GM18520 (cell line): Measurements from ENCODE around the gene GRB10.

Experiments
- ATAC-seq: cut with Tn5 transposase; IDR thresholded peaks from one replicate; pipeline ENCODE4 v1.9.1; 2021; ENCODE audit not compliant: unreplicated experiment

The GRB10 gene

DNA sequence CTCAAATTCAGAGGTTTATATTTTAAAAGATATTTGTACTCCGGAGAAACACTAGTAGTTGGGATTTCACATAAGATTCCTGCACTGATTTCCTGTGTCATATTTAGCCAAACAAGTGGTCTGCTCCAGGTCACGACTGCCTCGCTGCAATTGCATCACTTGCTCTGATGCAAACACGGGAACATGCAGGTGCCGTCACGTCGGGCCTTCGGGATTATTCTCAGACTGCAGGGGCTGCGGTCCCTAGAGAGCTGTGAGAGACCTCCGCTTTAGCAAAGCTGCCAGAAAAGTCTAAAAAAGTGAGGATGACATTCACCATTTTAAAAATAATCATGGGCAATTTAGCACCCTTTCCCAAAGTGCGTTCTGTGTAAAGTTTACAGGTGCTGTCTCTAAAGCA, 124.0 kb downstream of the GRB10 start:
- ATAC-seq = no peak

DNA sequence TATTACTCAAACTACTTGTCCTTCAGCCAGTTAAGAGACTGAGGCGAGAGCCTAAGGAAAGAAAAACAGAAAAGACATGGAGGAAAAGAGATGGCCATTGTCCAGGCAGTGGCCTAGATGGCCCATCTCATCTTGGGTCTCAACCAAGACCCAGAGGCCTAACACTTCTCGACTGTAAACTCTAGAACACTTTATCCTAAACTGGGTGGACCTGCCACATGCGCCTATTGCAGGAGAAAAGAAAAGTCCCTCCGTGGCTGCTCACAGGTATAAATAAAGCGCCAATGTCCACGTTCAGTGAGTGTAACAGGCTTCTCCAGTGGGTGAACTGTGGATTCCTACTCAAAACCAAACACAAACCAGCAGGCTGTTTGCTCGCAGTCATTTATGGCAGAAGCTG, 124.8 kb downstream of the GRB10 start:
- no peak for ATAC-seq

GRCh38 chr7:50657341-50657873, 125.3 kb downstream of the GRB10 start:
- ATAC-seq = no peak

- ATAC-seq = no peak
These were observed 126.4 kb downstream of the GRB10 start for GRCh38 chr7:50656141-50656895.

GRCh38 chr7:50655490-50655889, 127.2 kb downstream of the GRB10 start:
- ATAC-seq = no peak

- no peak for ATAC-seq
These were observed 127.7 kb downstream of the GRB10 start for GRCh38 chr7:50655020-50655419.

DNA sequence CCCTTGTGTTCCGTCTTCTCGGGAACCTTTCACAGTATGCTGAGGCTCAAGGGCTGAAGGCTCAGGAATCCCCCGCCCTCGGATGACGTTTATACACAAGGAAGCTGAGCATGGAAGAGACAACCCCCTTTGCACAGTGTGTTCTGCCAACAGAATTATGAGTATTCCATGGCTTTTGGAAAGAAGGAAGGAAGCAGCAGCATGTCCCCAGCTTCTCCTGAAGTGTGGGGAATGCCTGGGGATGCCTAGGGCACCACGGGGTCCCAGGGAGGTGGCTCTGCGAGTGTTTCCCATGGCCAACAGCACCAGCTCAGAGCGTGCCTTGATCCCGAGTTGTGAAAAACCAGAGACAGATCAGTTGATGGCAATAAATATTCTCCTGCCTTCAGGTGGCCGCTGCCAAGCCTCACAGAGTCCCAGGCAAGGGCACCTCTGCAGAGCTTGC, 128.7 kb downstream of the GRB10 start:
- ATAC-seq = no peak

DNA sequence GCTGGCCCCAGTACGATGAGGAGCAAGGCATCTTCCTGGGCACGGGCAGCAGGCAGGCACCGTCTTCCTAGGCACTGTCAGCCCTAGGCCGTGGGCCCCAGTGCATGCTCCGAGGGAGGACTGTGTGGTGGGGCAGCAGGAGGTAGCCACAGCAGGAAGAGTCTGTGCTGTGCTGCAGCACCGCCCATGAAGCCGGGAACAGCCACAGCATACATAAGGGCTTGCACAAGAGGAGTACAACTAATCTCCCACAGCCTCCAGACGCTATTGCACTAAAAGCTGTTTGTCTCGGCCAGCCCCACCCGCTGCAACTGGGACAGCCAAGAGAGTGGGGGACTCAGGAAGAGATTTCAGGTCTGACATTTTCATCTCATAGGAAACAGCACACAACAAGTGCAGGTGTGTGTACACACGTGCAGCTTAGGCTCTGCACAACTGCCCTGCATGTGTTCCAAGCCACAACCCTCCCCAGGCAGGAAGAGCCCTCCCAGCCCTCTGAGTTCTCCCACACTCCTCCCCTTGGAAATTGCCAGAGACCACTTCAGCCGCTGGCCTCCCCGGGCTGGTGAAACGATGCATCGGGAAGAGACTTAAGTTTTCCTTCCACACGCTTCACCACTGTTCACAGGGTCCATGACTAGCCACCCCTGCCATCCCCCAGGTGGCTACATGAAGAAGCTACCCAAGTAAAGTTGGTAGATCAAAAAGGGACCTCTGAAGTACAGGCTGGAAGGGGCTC, 129.4 kb downstream of the GRB10 start:
- ATAC-seq = no peak

GRCh38 chr7:50652400-50653125, 130.1 kb downstream of the GRB10 start:
- no peak for ATAC-seq

- ATAC-seq = no peak
These were observed 131.3 kb downstream of the GRB10 start for GRCh38 chr7:50651271-50651989.

DNA sequence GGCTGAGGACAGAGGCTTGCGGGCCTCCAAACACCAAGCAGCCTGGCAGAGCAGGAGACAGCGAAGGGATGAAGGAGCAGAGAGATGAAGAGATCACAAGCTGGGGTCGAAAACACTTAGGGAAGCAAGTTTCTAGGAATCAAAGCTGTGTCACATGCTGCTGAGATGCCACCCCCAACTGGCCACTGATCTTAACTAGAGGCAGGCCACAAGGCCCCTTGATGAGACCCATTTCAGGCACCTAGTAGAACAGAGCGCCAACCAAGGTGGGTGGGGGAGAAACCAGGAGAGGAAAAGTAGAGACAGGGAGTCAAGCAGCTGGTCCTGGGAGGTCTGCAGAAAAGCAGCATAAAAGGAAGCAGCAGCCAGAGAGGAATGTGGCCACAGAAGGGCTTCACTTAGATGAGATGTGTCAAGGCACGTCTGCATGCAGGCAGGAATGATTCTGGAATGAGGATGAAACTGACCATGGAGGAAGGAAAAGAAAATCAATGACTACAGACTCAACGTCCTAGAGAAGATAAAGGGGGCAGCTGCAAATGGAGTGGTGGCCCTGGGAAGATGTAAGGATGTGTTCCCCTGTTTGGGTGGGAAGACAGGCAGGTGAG, 132.5 kb downstream of the GRB10 start:
- ATAC-seq = no peak

GRCh38 chr7:50649259-50649885, 133.3 kb downstream of the GRB10 start:
- no peak for ATAC-seq

GRCh38 chr7:50648570-50649169, 134.0 kb downstream of the GRB10 start:
- ATAC-seq = no peak

- ATAC-seq = no peak
These were observed 134.6 kb downstream of the GRB10 start for GRCh38 chr7:50648076-50648475.

GRCh38 chr7:50647286-50647980, 135.3 kb downstream of the GRB10 start:
- no peak for ATAC-seq

DNA sequence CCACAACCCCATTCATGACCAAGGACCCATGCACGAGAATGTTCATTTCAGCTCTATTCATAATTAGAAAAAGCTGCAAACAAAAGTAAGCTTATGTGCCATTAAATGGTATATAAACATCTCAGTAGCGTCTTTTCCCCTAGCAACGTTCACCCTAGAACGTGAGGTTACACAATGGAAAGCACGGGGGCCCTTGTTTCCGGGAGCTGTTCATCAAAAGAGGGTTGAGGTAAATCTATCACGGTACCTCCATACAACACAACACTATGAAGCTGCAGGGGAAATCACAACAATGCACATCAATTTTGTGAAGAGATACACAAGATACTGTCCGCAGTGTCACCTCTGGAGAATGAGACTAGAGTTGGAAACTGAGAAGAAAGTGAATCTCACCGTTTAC, 136.6 kb downstream of the GRB10 start:
- ATAC-seq = no peak

DNA sequence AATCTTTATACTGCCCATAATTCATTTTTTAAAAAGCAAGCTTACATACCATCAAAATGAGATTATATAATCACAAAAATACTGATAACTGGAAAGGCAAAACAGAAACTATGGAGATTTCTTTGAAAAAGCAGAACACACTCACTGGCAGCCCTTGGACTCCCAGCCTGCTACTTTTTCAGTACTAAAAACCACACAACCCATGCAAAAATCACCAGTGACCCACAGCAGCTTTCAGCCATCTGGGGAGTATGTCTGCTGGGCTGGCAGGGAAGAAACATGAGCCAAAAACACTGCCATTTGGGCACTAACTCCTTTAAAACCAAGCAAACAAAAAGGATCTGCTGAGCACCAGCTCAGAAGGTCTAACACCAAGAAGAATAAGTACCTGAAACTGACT, 137.5 kb downstream of the GRB10 start:
- ATAC-seq = no peak

GRCh38 chr7:50644586-50644985, 138.1 kb downstream of the GRB10 start:
- no peak for ATAC-seq

GRCh38 chr7:50644114-50644513, 138.6 kb downstream of the GRB10 start:
- ATAC-seq = no peak
